GM18498 (cell line): ENCODE data around the gene YARS1.

ENCODE experiments used
- ATAC-seq: cut with Tn5 transposase; IDR thresholded peaks from one replicate; pipeline ENCODE4 v1.9.1; 2021; ENCODE audit warnings: mild to moderate bottlenecking, moderate library complexity; ENCODE audit not compliant: unreplicated experiment

Gene YARS1

GRCh38 chr1:32748926-32749325 is 68.2 kb downstream of the YARS1 start:
- no peak for ATAC-seq

GRCh38 chr1:32748348-32748747 is 68.8 kb downstream of the YARS1 start:
- ATAC-seq, result no peak

DNA sequence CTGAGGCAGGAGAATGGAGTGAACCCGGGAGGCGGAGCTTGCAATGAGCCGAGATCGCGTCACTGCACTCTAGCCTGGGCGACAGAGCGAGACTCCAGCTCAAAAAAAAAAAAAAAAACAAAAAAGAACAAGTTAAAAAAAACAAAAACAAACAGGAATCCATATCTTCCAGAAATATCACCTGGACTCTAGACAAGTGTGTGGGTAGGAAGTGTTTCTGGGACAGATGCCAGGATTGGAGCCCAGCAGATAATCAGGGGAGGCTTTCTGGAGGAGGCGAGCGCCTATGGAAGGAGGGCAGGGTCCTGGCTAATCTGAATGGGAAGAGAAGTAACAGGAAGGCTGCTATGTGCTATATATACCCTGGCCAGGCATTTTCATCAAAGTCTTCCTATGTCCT is 71.0 kb downstream of the YARS1 start:
- no peak for ATAC-seq

- ATAC-seq, result no peak
Measured at GRCh38 chr1:32744071-32744425, 73.1 kb downstream of the YARS1 start.

- no peak for ATAC-seq
Measured at GRCh38 chr1:32743380-32744070, 73.6 kb downstream of the YARS1 start.

DNA sequence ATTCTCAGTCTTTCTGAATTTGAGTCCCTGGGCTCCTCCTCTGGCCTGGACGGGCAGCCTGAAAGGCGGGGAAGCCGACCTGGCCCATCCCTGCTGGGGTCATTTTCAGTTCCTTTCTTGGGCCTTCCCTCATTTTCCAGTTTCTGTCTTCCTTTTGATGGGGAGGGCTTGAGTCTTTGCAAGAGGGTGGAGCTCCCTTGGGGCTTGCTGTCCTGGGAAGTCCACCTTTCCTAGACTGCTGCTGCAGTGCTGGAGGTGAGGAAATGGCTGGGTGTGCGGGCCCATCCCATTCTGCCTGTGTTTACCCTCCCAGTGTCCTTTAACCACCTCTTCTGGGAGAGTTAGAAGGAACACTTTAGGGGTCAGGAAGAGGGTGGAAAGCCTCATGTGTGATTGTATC is 74.2 kb downstream of the YARS1 start:
- no peak for ATAC-seq

- no peak for ATAC-seq
Measured at GRCh38 chr1:32742199-32742947, 74.8 kb downstream of the YARS1 start.

DNA sequence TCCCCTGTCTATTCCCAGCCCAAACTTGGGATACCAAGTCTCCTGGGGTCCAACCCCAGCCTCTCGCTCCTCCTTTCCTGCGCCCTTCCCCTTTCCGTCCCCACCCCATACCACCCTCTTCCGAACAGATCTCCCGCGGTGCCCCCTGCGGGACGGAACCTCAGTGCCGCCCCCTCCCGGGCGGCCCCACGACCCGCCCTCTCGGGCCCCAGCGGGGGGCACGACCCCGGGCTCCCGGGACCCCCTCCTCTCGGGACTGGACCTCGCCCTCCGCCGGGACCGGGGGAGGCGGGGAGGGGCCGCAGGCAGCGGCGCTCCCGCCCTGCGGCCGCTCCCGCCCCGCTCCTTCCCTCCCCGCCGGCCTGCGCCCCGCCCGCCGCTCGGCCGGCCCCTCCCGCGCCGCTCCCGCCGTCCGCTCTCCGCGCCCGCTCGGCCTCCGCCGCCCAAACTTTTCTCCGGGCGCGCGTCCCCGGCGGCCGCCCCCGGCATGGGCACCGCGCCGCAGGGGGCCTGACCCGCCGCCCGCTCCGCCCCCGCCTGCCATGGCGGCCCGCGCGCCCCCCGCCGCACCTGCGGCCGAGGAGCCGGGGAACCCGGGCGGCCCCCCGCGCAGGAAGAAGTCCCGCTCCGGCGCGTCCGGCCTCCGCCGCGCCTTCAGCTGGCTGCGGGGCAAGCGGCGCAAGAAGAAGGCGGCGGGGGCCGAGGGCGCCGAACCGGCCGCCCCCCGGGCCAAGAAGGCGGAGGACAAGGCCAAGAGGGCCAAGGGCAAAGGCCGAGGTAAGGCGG is 75.6 kb downstream of the YARS1 start:
- ATAC-seq, result no peak

- ATAC-seq, result no peak
Measured at GRCh38 chr1:32741059-32741412, 76.1 kb downstream of the YARS1 start.

- ATAC-seq, result no peak
Measured at GRCh38 chr1:32736812-32737791, 80.1 kb downstream of the YARS1 start.

GRCh38 chr1:32733582-32734321 is 83.4 kb downstream of the YARS1 start:
- ATAC-seq, result no peak

DNA sequence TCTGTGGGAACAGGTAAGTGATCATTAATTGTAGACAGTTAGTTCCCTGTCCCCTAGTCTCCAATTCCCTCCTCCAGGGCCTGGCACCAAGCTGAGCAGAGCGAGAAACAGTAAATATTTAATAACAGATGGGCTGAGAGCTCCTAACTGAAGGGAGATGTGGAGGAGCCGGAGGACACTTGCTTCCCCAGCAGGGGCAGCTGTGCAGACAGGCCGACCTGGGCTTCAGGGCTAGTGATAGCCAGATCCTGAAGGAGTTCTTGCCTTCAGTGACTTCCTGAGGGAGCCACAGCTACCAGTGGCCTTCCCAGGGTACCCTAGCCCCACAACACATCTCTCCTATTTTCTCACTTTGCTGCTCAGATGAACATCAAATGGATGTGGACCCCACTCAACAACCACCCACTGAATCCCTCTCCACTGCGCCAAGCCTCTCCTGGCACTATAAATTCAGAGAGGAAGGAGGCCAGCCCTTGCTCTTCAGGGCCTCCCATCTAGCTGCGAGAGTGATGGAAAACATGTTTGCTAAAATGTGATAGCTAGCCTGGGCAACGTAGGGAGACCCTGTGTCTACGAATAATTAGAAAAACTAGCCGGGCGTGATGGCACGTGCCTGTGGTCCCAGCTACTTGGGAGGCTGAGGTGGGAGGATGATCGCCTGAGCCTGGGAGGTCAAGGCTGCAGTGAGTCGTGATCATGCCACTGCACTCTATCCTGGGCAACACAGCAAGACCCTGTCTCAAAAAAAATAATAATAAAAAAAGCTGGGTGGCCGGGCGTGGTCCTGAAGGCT is 87.7 kb downstream of the YARS1 start:
- no peak for ATAC-seq

- no peak for ATAC-seq
Measured at GRCh38 chr1:32728413-32729077, 88.6 kb downstream of the YARS1 start.

GRCh38 chr1:32727876-32728275 is 89.3 kb downstream of the YARS1 start:
- no peak for ATAC-seq

- no peak for ATAC-seq
Measured at GRCh38 chr1:32725615-32725982, 91.6 kb downstream of the YARS1 start.
